CD4-positive, alpha-beta T cell treated with Interleukin-2 at 100 ng/mL for 4 hours (primary cell): Measurements from ENCODE around the gene NPAT.
"Not testable (repeated sequence)": the region's sequence is repeated elsewhere in the genome, so short reads cannot be mapped to it uniquely, and the experiment has no call there.

ENCODE experiments used
- DNase-seq: peaks from one replicate; pipeline ENCODE4 v3.0.0-alpha.2; 2020; ENCODE audit warnings: low spot score

NPAT gene

DNA sequence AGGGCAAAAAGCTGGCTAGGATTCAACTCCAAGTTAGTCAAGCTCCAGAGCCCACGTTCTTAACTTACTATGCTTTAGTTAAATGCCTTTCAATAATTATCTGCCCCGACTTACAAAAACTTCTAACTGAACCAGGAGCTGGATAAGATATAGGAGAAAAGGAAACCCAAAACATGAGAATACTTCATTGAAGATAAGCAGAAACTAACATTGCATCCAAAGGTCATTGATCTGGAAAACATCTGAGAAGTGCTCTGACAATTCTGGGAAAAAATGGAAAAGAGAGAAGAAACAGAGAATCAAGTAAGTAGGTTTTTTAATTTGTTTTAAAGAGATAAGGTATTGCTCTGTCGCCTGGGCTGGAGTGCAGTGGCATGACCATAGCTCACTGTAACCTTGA lies 73.9 kb downstream of the NPAT start:
- DNase-seq = no peak

DNA sequence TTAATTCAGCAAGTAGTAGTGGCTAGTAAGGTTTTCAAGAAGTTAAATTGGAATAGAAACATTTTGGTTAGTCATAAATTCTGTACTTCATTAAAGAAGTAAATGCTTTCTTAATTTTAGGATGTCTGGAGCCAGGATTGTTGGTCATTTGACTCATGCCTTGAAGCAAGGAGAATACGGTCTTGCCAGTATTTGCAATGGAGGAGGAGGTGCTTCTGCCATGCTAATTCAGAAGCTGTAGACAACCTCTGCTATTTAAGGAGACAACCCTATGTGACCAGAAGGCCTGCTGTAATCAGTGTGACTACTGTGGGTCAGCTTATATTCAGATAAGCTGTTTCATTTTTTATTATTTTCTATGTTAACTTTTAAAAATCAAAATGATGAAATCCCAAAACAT lies 75.3 kb downstream of the NPAT start:
- DNase-seq = no peak

DNA sequence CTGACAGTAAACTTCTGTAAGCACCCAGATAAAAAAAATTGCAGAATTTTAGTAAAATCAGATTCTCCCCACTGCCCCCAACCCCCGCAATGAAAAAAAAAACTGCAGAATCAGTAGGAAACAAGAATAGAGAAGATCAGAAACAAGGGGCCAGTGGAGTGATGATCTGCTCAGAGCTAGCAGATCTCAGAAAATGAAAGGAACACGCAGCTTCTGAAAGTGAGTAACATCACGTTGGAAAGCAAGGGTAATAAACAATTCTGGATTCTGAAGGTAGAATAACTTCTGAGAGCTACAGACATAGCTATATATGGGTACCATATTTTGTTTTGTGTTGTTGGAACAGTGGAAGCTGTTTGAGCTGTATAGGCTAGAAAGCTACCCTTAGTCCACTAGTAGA lies 77.8 kb downstream of the NPAT start:
- DNase-seq = no peak

- no peak for DNase-seq
These were observed 80.1 kb downstream of the NPAT start for GRCh38 chr11:108142304-108142703.

- no peak for DNase-seq
These were observed 85.2 kb downstream of the NPAT start for GRCh38 chr11:108137212-108137611.

- DNase-seq = peak; percentile 24
These were observed 86.4 kb downstream of the NPAT start for GRCh38 chr11:108135845-108136544.

DNA sequence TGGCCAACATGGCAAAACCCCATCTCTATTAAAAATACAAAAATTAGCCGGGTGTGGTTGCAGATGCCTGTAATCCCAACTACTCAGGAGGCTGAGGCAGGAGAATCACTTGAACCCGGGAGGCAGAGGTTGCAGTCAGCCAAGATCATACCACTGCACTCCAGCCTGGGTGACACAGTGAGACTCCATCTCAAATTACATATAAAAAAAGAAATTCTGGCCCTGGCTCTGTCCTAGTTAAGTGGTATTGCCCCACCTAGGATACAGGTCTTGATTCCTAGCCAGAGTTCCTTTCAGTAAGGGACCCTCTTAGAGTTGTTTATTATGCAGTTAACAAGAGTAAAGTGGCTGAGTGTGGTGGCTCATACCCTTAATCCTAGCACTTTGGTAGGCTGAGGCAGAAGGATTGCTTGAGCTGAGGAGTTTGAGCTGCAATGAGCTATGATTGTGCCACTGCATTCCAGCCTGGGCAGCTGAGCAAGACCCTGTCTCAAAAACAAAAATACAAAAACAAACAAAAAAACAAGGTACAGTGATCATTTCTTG lies 89.4 kb downstream of the NPAT start:
- DNase-seq = not testable (repeated sequence)

- DNase-seq = no peak
These were observed 90.4 kb downstream of the NPAT start for GRCh38 chr11:108131993-108132392.

DNA sequence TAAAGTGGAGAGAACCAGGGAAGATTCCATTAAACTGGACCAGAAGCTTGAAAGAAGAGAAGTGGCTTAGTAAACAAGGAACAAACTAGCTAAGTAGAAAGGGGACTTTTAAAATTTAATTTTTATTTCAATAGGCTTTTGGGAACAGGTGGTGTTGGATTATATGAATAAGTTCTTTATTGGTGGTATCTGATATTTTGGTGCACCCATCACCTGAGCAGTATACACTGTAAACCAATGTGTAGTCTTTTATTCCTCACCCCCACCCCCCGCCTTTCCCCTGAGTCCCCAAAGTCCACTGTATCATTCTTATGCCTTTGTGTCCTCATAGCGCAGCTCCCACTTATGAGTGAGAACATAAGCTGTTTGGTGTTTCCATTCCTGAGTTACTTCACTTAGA lies 93.7 kb downstream of the NPAT start:
- DNase-seq = no peak

DNA sequence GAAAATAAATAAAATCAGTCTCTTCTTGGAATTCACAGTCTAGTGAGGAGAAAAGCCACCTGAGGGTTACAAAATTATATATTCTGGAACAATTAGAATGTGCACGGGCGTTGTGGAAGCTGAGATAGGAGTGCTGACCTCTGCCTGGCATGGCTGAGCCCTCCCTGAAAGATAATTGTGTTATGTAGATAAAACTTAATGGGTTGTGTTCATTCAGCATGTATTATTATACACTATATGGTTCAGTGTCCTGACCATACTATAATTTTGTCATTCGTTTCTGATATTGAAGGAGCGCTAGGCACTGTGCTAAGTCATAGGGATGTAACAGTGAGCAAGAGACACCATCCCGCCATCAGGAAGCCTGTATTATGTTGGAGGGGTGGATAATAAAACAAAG lies 97.3 kb downstream of the NPAT start:
- DNase-seq = no peak

DNA sequence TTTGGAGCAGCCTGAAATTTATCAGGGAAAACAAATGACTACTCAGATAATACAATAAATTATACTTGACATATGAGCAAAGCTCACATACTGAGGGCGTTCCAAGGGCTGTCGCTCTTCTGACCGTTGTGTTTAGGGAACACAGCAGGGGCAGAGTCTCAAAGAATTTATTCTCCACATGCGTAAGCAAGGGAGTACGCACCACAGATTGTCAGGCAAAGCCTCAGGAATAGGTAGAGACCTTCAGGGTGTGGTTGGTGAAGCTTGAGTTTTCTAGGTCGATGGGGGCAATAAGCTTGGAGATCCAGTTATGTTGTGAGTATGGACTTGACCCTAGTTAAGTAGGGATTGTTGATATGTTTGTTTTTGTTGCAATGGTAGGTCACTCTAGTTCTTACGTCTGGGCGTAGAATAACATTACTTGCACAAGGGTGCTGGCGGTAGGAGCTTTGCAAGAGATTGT lies 100.2 kb downstream of the NPAT start:
- DNase-seq = no peak

DNA sequence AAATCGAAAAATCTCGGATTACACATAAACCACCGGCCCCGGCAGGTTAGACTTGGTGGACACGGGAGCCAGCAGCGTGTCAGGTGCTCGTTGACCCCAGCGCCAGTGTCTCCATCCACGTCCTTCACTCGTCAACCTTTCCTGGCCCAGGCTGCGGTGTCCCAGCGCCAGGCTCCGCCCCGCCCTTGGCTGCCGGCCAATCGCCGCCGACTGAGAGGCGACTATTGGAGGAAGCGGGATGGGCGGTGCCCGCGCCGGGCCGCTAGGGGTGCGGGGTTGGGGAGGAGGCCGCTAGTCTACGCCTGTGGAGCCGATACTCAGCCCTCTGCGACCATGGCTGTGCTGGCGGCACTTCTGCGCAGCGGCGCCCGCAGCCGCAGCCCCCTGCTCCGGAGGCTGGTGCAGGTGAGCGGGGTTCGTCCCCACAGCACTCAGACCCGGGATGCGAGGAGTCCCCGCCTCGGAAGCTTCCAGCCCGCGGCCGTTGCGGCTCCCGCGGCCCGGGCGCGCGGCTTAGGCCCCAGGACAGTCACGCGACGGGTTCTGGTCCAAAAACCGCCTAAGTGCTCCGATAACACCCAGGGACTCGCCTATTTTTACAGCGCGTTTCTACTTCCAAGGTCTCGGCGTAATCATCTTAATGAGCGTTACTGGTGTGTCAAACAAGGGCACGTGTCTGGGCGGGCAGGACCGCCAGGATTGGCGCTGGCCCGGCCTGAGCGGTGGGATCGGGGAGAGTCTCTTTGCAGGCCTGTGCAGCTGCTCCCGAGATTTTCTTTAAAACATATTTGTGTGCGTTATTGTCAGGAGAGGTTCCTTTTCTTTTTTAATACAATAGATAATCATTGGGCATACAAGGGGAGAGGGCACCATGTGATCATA lies 100.9 kb downstream of the NPAT start, which contains the start of gene ACAT1:
TSS of gene ACAT1 (plus strand) at position 294 of the 882 bp plus-strand sequence. CDS start at position 334, 40 bp downstream.
- DNase-seq = peak; percentile 93

- DNase-seq = not testable (repeated sequence)
These were observed 101.5 kb downstream of the NPAT start for GRCh38 chr11:108120936-108121273.

DNA sequence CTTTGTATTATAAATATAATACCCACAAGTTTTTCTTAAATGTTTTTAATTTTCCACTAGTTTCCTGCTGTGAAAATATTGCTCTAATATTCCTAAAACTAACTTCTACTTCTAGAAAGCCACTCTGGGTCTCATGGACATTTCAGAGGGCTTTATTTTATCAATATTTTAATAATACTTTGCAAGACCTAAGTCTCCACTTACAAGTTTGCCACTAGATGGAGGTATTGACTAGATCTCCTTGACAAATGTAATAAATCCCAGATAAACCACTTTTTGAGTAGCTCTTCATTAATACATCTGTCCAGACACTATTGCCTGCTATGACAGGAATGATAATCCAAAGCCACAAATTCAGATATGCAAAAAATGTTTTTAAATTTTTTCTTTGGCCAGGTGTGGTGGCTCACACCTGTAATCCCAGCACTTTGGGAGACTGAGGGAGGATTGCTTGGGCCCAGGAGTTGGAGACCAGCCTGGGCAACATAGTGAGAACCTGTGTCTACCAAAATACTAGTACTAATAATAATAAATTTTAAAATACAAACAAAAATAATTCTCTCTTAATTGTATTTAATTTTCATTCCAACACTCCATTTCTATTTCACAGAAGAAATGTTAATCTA lies 104.6 kb downstream of the NPAT start:
- peak; percentile 47 for DNase-seq

- no peak for DNase-seq
These were observed 106.8 kb downstream of the NPAT start for GRCh38 chr11:108115500-108116140.

- no peak for DNase-seq
These were observed 110.4 kb downstream of the NPAT start for GRCh38 chr11:108112057-108112456.

DNA sequence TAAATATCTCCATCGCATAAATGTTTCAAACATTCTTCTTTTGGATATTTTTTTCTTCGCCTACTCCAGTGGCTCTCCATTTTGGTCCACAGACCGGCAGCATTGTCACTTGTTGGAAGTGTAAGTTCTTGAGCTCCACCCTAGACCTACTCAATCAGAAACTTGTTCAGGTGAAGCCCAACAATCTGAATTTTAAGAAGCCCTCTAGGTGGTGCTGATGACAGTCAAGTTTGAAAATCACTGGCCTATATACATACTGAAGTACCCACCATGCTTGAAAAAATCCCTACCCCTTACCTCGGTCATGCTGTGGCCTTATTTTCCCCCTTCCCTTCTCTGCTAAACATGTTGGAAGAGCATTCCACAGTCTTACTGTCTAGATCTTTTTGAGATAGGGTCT lies 111.3 kb downstream of the NPAT start:
- no peak for DNase-seq
